Muscle of leg (tissue), 11 donors: ENCODE measurements around the gene YDJC. TPM values are rescaled to one million over a fixed set of nuclear protein-coding genes. Genes with fewer than 3 reads are reported as not detected.
"Not testable (repeated sequence)": the region's sequence is repeated elsewhere in the genome, so short reads cannot be mapped to it uniquely, and the experiment has no call there.

ENCODE experiments used
- DNase-seq: peaks from one replicate; pipeline ENCODE4 v3.0.0; 2013
- H3K27ac ChIP-seq: one replicate; pipeline ENCODE4 v1.5.1; 2013; ENCODE audit warnings: mild to moderate bottlenecking, low read length, control low read depth
- H3K27me3 ChIP-seq: one replicate; pipeline ENCODE4 v1.6.1; 2013; ENCODE audit warnings: low read length; ENCODE audit not compliant: control insufficient read depth, insufficient read depth
- H3K36me3 ChIP-seq: one replicate; pipeline ENCODE4 v1.6.1; 2013; ENCODE audit warnings: low read length; ENCODE audit not compliant: control insufficient read depth, insufficient read depth
- H3K4me1 ChIP-seq: one replicate; pipeline ENCODE4 v1.6.1; 2013; ENCODE audit warnings: low read length; ENCODE audit not compliant: control insufficient read depth, insufficient read depth
- H3K4me3 ChIP-seq: one replicate; pipeline ENCODE4 v1.5.1; 2013; ENCODE audit warnings: low read length, control low read depth
- H3K9me3 ChIP-seq: replicated peaks from 2 replicates; pipeline ENCODE4 v1.6.1; 2013; ENCODE audit warnings: low read depth, low read length; ENCODE audit not compliant: control insufficient read depth
- WGBS: methylation state at CpG from one replicate; pipeline ENCODE4 v1.1.5; 2013; ENCODE audit warnings: missing lambda C conversion rate; ENCODE audit not compliant: insufficient coverage; 5-methylcytosine and 5-hydroxymethylcytosine counted together
- polyA plus RNA-seq, 8 donors: library from polyadenylated mRNA; unstranded; fragments of 120-200 nt; gene quantifications; one replicate each; pipeline versions ENCODE4 v1.2.1 to v1.2.3, GENCODE V29; 2013; ENCODE audit warnings: inconsistent platforms in 1 of 8, low replicate concordance in 1 of 8; ENCODE audit not compliant: insufficient read length in 8 of 8, insufficient read depth in 1 of 8
- total RNA-seq: library from RNA; stranded (reverse); fragments of 120-200 nt; gene quantifications from one replicate; pipeline ENCODE4 v1.2.4, GENCODE V29; 2013

Gene YDJC
- total and polyA plus RNA-seq, 9 donors, result 4.2 to 8.5 (median 5.3) TPM

DNA sequence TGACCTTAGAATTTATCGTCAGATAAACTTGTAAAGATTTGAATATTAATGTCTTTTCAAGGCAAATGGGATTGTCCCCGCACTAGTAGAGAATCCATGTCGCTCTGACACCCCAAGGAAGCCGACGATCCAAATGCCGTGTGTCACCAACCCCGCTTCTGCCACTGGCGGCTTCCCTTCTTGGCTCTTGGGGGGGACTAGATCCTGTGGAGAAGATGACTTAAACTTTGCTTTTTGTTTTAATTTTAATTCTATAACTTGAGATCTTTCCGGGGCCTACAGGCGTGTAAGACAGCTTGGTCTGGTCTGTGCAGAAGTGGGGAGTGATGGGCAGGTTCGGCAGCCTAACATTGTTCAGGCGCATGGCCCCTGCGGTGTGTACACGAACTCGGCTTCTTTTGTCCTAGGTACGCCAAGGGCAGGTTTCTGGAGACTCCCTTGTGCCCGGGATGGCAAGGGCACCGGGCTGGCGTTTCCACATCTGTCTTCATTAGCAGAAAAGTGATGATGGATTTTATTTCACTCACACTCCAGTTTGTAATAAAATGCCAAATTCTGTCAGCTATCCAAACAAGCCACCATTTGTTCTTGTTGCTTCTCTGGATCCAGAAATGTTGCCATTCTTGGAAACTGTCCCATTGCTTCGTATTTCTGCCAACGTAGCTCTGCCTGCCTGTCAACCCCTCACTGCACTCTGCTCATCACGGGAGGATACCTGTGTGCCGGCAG is 6.7 kb downstream of the YDJC start:
- H3K4me1 ChIP-seq, result peaks cover 35% of the 10 kb centered on the region
- peak; percentile 59 for DNase-seq
- 86% methylated on average over 15 of the region's 23 CpGs for WGBS
- H3K27ac ChIP-seq, result no peak overlapping the region
- no peak overlapping the region for H3K4me3 ChIP-seq
- H3K36me3 ChIP-seq, result peaks cover 39% of the 10 kb centered on the region
- H3K9me3 ChIP-seq, result no peaks in the 10 kb centered on the region
- H3K27me3 ChIP-seq, result no peaks in the 10 kb centered on the region

DNA sequence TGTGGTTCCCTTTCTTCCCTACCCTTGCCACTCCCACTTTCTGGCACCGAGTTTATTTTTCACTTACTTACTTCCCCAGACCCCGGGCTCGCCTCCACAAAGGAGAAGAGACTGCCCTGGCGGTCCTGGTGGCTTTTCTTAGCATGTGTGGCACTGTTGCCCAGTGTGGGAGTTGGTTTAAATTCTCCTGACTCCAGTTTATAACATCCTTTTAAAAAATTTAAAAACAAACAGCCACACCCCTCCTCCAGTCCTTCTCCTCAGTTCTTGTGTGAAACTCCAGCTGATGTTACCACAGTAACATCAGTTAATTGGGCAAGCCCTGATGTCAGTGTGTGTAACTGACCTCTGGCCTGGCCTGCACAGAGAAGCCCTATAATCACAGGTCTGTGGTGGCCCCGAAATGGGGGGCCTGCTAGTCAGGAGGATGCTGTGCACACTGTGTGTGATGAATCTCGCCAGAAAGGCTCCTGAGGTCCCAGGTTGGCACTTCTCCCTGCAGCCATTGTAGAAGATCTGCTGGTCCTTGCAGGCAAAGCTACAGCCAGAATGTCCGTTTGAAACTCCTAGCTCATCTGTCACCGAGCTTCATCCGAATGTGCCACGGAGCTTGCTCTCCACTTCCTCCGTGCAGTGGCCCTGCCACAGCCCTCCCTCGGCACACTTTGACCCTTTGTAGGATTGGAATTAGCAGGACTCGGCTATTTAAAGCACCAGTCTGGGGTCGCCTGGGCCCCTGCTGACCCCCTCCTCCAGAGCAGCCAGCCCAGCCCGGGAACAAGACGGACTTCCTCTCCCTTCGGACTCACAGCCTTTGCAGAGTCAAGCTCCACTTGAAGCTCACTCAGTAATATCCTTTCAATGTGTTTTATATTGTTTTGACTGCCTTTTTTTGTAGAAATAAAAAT is 7.6 kb downstream of the YDJC start:
- H3K4me3 ChIP-seq, result no peak overlapping the region
- no peaks in the 10 kb centered on the region for H3K27me3 ChIP-seq
- DNase-seq, result peak; percentile 62
- peaks cover 39% of the 10 kb centered on the region for H3K36me3 ChIP-seq
- H3K4me1 ChIP-seq, result peaks cover 35% of the 10 kb centered on the region
- H3K9me3 ChIP-seq, result no peaks in the 10 kb centered on the region
- no peak overlapping the region for H3K27ac ChIP-seq
- 62% methylated on average over 2 of the region's 17 CpGs for WGBS

DNA sequence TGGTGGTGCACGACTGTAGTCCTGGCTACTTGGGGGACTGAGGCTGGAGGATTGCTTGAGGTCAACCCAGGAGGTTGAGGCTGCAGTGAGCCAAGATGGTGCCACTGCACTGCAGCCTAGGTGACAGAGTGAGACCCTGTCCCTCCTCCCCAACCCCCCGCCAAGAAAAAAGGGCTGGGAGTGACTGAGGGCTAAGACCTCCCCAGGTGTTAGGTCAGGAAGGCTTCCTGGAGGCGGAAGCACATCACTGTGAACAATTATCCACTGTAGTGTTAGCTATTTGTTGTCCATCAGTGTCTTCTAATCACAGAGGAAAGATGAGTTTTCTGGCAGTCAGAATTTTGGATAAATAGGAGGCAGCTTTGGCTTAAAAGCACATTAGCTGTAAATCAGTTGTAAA is 8.8 kb downstream of the YDJC start:
- no peak overlapping the region for H3K4me3 ChIP-seq
- H3K27ac ChIP-seq, result no peak overlapping the region
- H3K36me3 ChIP-seq, result peaks cover 39% of the 10 kb centered on the region
- no peaks in the 10 kb centered on the region for H3K9me3 ChIP-seq
- whole genome bisulfite sequencing, result no CpG with 5 or more reads among the region's 3 CpGs
- DNase-seq, result no peak
- peaks cover 35% of the 10 kb centered on the region for H3K4me1 ChIP-seq
- no peaks in the 10 kb centered on the region for H3K27me3 ChIP-seq

DNA sequence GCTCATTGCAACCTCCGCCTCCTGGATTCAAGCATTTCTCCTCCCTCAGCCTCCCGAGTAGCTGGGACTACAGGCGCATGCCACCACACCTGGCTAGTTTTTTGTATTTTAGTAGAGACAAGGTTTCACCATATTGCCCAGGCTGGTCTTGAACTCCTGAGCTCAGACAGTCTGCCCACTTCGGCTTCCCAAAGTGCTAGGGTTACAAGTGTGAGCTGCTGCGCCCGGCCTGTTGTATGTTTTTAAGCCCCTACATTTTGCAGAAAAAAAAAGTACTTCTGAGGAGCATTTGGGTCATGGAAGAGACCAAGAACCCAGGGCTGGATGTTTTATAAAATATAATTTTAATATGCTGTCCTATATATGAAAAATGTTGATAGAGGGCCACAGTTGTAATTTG is 12.5 kb downstream of the YDJC start:
- not testable (repeated sequence) for H3K9me3 ChIP-seq, DNase-seq, H3K4me1 ChIP-seq, H3K4me3 ChIP-seq, H3K27me3 ChIP-seq, H3K27ac ChIP-seq
- 89% methylated on average over 3 of the region's 6 CpGs for WGBS
- peaks cover 45% of the 10 kb centered on the region for H3K36me3 ChIP-seq

DNA sequence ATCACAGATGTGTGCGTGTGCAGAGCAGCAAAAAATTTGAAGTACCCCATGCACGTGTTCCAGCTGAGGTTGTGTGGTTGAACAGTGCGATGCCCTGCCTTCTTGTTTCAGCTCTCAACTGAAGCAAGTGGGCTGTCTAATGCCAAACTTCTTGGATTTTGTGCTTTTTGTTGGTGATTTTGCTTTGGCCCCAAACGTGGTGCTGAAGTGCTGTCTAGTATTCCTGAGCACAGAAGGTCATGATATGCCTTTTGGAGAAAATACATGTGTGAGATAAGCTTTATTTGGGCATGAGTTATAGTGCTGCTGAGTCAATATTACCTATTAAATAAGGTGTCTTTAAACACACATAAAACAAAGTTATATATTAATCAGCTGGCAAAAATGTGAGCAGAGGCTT is 14.1 kb downstream of the YDJC start:
- no peaks in the 10 kb centered on the region for H3K9me3 ChIP-seq
- DNase-seq, result no peak
- WGBS, result 98% methylated on average over 4 of the region's 4 CpGs
- H3K36me3 ChIP-seq, result peaks cover 52% of the 10 kb centered on the region
- H3K27ac ChIP-seq, result no peak overlapping the region
- H3K27me3 ChIP-seq, result no peaks in the 10 kb centered on the region
- no peaks in the 10 kb centered on the region for H3K4me1 ChIP-seq
- no peak overlapping the region for H3K4me3 ChIP-seq

DNA sequence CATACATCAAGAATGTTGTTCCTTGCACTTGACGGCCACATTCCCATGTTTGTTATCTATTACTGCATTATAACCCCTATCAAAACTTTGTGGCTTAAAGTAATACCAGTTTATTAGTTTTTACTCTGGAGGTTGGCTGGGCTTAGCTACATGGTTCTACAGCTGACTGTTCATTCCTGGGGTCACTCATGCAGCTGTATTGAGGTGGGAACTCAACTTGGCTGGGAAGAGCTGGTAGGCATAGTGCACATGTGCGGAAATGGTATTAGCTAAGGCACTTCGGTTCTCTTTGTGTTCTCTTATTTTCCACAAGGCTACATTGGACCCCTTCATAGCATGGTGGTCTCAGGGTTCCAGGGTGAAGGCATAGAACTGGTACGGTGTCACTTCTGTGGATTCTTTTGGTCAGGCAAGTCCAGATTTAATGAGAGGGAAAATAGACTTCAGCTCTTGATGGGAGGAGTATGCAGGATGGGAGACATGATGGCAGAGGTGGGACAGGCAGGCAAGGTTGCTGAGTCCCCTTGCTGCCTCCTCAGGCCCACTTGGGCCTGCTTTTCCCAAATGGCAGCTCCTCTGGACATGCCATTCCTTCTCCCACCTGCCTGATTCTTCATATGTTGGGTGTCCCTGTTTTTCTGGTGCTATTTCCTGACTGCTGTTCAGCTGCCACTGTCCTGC is 16.1 kb downstream of the YDJC start:
- no peak overlapping the region for H3K27ac ChIP-seq
- 86% methylated on average over 1 of the region's 4 CpGs for WGBS
- no peak overlapping the region for H3K4me3 ChIP-seq
- H3K36me3 ChIP-seq, result peaks cover 39% of the 10 kb centered on the region
- H3K4me1 ChIP-seq, result no peaks in the 10 kb centered on the region
- no peak for DNase-seq
- no peaks in the 10 kb centered on the region for H3K9me3 ChIP-seq
- H3K27me3 ChIP-seq, result no peaks in the 10 kb centered on the region

DNA sequence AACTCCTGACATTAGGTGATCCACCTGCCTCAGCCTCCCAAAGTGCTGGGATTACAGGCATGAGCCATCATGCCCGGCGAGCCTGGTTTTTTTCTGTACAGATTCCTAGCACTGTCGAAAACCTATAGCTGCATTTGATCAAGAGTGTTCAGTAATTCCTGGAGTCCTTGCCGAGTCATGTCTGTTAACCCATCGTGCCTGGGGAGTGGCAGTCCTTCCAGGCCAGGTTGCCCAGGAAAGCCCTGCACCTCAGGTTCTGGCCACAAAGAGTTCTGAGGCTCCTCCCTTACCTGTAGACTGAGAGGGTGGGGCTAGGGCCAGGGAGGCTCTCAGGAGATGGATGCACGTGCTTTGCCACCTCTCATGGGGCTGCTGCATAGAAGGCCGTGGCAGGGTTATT is 17.0 kb downstream of the YDJC start:
- no peak for DNase-seq
- peaks cover 36% of the 10 kb centered on the region for H3K36me3 ChIP-seq
- no peaks in the 10 kb centered on the region for H3K27me3 ChIP-seq
- H3K9me3 ChIP-seq, result no peaks in the 10 kb centered on the region
- no peak overlapping the region for H3K27ac ChIP-seq
- H3K4me1 ChIP-seq, result no peaks in the 10 kb centered on the region
- WGBS, result 92% methylated on average over 5 of the region's 7 CpGs
- no peak overlapping the region for H3K4me3 ChIP-seq

DNA sequence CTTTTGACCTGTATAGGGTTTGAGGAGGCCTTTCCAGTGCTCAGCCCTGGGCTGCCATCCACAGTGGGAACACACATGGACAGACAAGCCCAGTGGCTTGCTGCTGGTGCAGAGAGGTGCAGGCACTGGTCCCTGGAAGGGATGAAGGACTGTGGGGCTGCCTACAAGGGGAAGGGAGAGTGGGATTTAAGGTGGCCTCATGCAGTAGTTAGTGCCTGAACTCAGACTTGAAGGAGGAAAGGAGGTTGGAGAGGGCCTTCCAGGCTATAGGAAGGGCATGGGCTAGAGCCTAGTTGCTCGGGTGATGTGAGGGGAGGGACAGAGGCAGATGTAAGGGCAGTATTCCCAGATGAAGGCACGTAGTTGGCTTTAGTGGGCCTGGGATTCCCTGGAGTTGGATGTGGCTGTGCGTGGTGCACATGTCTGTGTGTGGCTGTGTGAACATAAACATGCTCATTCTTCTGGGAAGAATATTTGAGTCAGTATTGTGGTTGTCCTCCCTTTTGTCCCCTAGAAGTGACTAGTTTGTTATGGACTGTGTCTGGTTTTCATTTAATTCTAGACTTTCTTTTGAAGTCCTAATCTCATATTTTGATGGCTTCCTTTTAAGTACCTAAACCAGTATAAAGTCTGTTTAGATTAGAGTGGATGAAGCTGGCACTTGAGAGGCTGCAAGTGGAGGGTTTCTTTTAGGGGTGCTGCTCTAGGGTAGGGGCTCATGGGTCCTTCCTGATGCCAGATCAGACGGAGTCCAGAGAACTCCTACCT is 18.4 kb downstream of the YDJC start:
- DNase-seq, result no peak
- peaks cover 36% of the 10 kb centered on the region for H3K36me3 ChIP-seq
- no peaks in the 10 kb centered on the region for H3K4me1 ChIP-seq
- no peaks in the 10 kb centered on the region for H3K9me3 ChIP-seq
- H3K4me3 ChIP-seq, result no peak overlapping the region
- no peak overlapping the region for H3K27ac ChIP-seq
- H3K27me3 ChIP-seq, result no peaks in the 10 kb centered on the region
- WGBS, result 50% methylated on average over 1 of the region's 4 CpGs

DNA sequence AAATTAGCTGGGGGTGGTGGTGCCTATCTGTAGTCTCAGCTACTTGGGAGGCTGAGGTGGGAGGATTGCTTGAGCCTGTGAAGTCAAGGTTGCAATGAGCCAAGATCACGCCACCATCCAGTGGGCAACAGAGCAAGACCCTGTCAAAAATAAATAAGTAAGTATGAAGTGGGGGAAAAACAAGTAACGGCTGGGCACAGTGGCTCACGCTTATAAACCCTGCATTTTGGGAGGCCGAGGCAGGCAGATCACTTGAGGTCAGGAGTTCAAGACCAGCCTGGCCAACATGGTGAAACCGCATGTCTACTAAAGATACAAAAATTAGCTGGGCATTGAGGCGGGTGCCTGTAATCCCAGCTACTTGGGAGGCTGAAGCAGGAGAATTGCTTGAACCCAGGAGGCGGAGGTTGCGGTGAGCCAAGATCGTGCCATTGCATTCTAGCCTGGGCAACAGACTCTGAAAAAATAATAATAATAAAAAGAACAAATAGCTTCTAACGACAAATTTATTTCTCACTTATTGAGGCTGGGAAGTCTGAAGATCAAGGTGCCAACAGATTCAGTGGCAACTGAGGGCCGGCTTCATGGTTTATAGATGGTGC is 20.2 kb downstream of the YDJC start:
- H3K36me3 ChIP-seq, result peaks cover 36% of the 10 kb centered on the region
- H3K9me3 ChIP-seq, H3K4me3 ChIP-seq, H3K27me3 ChIP-seq, DNase-seq, H3K27ac ChIP-seq, H3K4me1 ChIP-seq: not testable (repeated sequence)
- 94% methylated on average over 5 of the region's 11 CpGs for WGBS
